Smooth muscle cell (in vitro differentiated cells): ENCODE data around the gene MYO18B. TPM values are rescaled to one million over a fixed set of nuclear protein-coding genes. Genes with fewer than 3 reads are reported as not detected.

ENCODE experiments used
- DNase-seq: peaks from one replicate; lab custom pipeline; 2025; ENCODE audit not compliant: unreplicated experiment; lab: John Stamatoyannopoulos, UW
- H2AFZ ChIP-seq: fragments of 200-600 bp; sonication (generic); 2 replicates; pipeline ENCODE4 v1.6.0; 2016; ENCODE audit warnings: antibody characterized with exemption, low read depth, mild to moderate bottlenecking
- H3F3A ChIP-seq: fragments of 200-600 bp; sonication (generic); 2 replicates; pipeline ENCODE4 v1.6.0; 2017; ENCODE audit warnings: antibody characterized with exemption, low read depth
- H3K27ac ChIP-seq: fragments of 200-600 bp; sonication (generic); 2 replicates; pipeline ENCODE4 v1.5.1; 2016; ENCODE audit warnings: low read depth, mild to moderate bottlenecking
- H3K27me3 ChIP-seq: fragments of 200-600 bp; sonication (generic); 2 replicates; pipeline ENCODE4 v1.6.1; 2016; ENCODE audit warnings: low read depth, mild to moderate bottlenecking
- H3K36me3 ChIP-seq: fragments of 200-600 bp; sonication (generic); 2 replicates; pipeline ENCODE4 v1.5.1; 2016; ENCODE audit warnings: low read depth
- H3K4me1 ChIP-seq: fragments of 200-600 bp; sonication (generic); 2 replicates; pipeline ENCODE4 v1.5.1; 2016; ENCODE audit warnings: low read depth
- H3K4me2 ChIP-seq: fragments of 200-600 bp; sonication (generic); 2 replicates; pipeline ENCODE4 v1.6.0; 2016; ENCODE audit warnings: mild to moderate bottlenecking
- H3K4me3 ChIP-seq: fragments of 200-600 bp; sonication (generic); 2 replicates; pipeline ENCODE4 v1.5.1; 2016; ENCODE audit warnings: mild to moderate bottlenecking
- H3K79me2 ChIP-seq: fragments of 200-600 bp; sonication (generic); 2 replicates; pipeline ENCODE4 v1.6.0; 2016; ENCODE audit warnings: low read depth, mild to moderate bottlenecking
- H3K9ac ChIP-seq: fragments of 200-600 bp; sonication (generic); 2 replicates; pipeline ENCODE4 v1.6.0; 2016; ENCODE audit warnings: low read depth
- H3K9me3 ChIP-seq: fragments of 200-600 bp; sonication (generic); replicated peaks from 2 replicates; pipeline ENCODE4 v1.5.1; 2016; ENCODE audit warnings: low read depth
- H4K20me1 ChIP-seq: fragments of 200-600 bp; sonication (generic); 2 replicates; pipeline ENCODE4 v1.6.0; 2016; ENCODE audit warnings: low read depth
- CTCF ChIP-seq: fragments of 200-600 bp; sonication (generic); IDR thresholded peaks from 2 replicates; pipeline ENCODE4 v1.5.1; 2017; ENCODE audit warnings: borderline replicate concordance, mild to moderate bottlenecking, antibody characterized with exemption; ENCODE audit not compliant: insufficient read depth, poor library complexity, severe bottlenecking
- WGBS: methylation state at CpG from one replicate; pipeline ENCODE4 v1.1.7; 2016; ENCODE audit warnings: low lambda C conversion rate; 5-methylcytosine and 5-hydroxymethylcytosine counted together
- polyA plus RNA-seq: library from polyadenylated mRNA; unstranded; fragments of >200 nt; fragmentation: Nextera tagmentation; extraction: Ambion mirVana; gene quantifications from 2 replicates; pipeline ENCODE4 v1.2.1, GENCODE V29; 2016
- total RNA-seq: library from RNA; depleted of rRNA; stranded (reverse); fragments of >200 nt; gene quantifications from 2 replicates; pipeline ENCODE4 v1.2.3, GENCODE V29; 2014

MYO18B gene
- total and polyA plus RNA-seq, 2 experiments from 2014 or later: 0.13 to 1.2 TPM

DNA sequence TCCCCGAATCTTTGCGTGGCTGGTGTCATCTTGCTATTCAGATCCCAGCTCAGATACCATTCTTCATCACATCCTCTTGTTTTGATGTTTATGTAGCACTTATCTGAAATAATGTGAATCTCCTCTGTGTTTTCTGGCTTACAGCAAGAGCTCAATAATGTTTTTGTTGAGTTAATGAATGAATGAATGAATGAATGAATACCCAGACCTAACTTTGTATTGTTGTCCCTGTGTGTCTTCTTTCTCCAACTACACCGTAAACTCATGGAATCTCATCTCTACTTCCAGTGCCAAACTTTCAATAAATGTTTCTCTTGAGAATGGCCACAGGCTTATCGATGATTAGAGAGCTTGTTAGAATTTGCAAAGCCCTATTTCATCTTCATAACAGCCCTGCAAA lies 110.2 kb downstream of the MYO18B start:
- no peak overlapping the region for H2AFZ ChIP-seq
- H3K4me2 ChIP-seq: no peak overlapping the region
- no peaks in the 10 kb centered on the region for H3K9me3 ChIP-seq
- H3K9ac ChIP-seq: no peak overlapping the region
- no peaks in the 10 kb centered on the region for H3K79me2 ChIP-seq
- no peak for TF ChIP-seq CTCF
- no peaks in the 10 kb centered on the region for H3K4me1 ChIP-seq
- H3K4me3 ChIP-seq: no peak overlapping the region
- H3K36me3 ChIP-seq: no peaks in the 10 kb centered on the region
- H3K27me3 ChIP-seq: peaks cover 5% of the 10 kb centered on the region
- H3K27ac ChIP-seq: no peak overlapping the region
- DNase-seq: no peak
- H4K20me1 ChIP-seq: no peaks in the 10 kb centered on the region
- no peaks in the 10 kb centered on the region for H3F3A ChIP-seq
- WGBS: 74% methylated on average over 4 of the region's 4 CpGs

DNA sequence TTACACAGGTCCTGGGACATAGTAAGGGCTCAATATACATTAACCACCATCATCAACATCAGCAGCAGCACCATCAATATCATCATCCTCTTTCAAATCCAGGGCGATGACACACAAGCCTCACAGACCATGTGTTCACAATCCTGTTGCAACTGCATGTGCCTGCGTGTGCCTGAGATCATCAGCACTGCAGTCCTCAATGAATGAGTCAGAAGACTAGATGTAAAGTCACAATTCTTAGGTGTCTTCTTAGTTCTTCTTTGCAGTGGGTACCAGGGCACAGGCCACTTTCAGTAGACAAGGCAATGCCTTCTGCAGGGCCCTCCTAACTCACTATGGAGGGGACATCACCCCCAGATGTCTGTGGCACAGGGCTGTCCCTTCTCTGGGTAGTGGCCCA lies 111.1 kb downstream of the MYO18B start:
- Histone ChIP-seq H3F3A (no peaks in the 10 kb centered on the region), H3K79me2 (no peaks in the 10 kb centered on the region), H3K9ac (no peak overlapping the region), H3K4me2 (no peak overlapping the region), H2AFZ (no peak overlapping the region), H3K4me1 (no peaks in the 10 kb centered on the region), H3K4me3 (no peak overlapping the region), H4K20me1 (no peaks in the 10 kb centered on the region), H3K36me3 (no peaks in the 10 kb centered on the region), H3K27ac (no peak overlapping the region), H3K9me3 (no peaks in the 10 kb centered on the region), H3K27me3 (peaks cover 5% of the 10 kb centered on the region)
- DNase-seq: no peak
- 41% methylated on average over 2 of the region's 2 CpGs for WGBS
- TF ChIP-seq CTCF: no peak

- H4K20me1 ChIP-seq: no peaks in the 10 kb centered on the region
- H3K4me3 ChIP-seq: no peak overlapping the region
- H3K79me2 ChIP-seq: no peaks in the 10 kb centered on the region
- no peak for DNase-seq
- H3K36me3 ChIP-seq: no peaks in the 10 kb centered on the region
- H3K27ac ChIP-seq: no peak overlapping the region
- no peaks in the 10 kb centered on the region for H3F3A ChIP-seq
- WGBS: 50% methylated on average over 5 of the region's 5 CpGs
- no peaks in the 10 kb centered on the region for H3K9me3 ChIP-seq
- no peak for TF ChIP-seq CTCF
- H3K9ac ChIP-seq: no peak overlapping the region
- no peak overlapping the region for H2AFZ ChIP-seq
- H3K4me2 ChIP-seq: no peak overlapping the region
- H3K4me1 ChIP-seq: no peaks in the 10 kb centered on the region
- H3K27me3 ChIP-seq: peaks cover 5% of the 10 kb centered on the region
Measured at GRCh38 chr22:25853501-25854284, 111.7 kb downstream of the MYO18B start.

- Histone ChIP-seq H3K4me1 (no peaks in the 10 kb centered on the region), H3K4me2 (no peak overlapping the region), H3K9ac (no peak overlapping the region), H3K27ac (no peak overlapping the region), H3K36me3 (no peaks in the 10 kb centered on the region), H3K27me3 (no peaks in the 10 kb centered on the region), H3K79me2 (no peaks in the 10 kb centered on the region), H3K4me3 (no peak overlapping the region), H3F3A (no peaks in the 10 kb centered on the region), H2AFZ (no peak overlapping the region), H4K20me1 (no peaks in the 10 kb centered on the region), H3K9me3 (no peaks in the 10 kb centered on the region)
- WGBS: 93% methylated on average over 6 of the region's 6 CpGs
- DNase-seq: no peak
- no peak for TF ChIP-seq CTCF
Measured at GRCh38 chr22:25869771-25870170, 127.8 kb downstream of the MYO18B start.
